Measurements from ENCODE around the gene CPA4. TPM values are rescaled to one million over a fixed set of nuclear protein-coding genes. Genes with fewer than 3 reads are reported as not detected.

The CPA4 gene
- total and polyA plus RNA-seq, 2 of the 13 experiments (the other 11 are each of a cell fraction or from before 2014, with no cell fraction given) = 0.20 to 0.22 TPM

DNA sequence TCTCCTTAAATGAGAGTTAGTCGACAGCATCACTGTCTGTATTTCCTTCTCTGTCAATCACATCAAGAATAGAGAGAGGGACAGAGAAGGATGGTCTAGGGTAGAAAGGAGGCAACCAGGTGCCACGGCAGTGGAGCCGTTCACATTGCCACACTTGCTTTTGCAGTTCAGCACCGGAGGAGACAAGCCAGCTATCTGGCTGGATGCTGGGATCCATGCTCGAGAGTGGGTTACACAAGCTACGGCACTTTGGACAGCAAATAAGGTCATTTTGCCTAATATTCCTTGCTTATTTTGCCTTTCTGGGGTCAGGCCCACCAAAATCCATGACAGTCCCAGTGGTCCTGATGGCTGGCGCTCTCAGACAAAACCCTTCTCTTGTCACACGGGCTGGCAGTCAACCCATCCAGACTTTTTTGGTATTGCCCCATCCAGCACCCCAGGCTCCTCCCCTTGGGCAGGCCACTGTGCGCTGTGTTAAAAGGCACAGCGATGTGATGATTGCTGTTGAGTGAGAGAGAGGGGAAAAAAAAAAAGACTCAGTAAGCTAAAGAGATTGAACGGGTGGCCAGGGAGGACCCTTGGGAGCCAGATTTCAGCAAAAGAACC is 17.9 kb upstream of the CPA4 start (continued):
- TF ChIP-seq, protein P1, sequence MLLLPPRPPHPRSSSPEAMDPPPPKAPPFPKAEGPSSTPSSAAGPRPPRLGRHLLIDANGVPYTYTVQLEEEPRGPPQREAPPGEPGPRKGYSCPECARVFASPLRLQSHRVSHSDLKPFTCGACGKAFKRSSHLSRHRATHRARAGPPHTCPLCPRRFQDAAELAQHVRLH (CRISPR knock-in tag; IDR thresholded peaks at IDR 0.05; ENCODE audit: borderline replicate concordance, low read depth) = no peak
- TF ChIP-seq SRSF9 (IDR thresholded peaks at IDR 0.05; ENCODE audit: borderline replicate concordance, insufficient read depth, low read depth, low read length, poor library complexity, severe bottlenecking) (no peak), TBP (CRISPR knock-in tag; IDR thresholded peaks at IDR 0.05) (no peak)

DNA sequence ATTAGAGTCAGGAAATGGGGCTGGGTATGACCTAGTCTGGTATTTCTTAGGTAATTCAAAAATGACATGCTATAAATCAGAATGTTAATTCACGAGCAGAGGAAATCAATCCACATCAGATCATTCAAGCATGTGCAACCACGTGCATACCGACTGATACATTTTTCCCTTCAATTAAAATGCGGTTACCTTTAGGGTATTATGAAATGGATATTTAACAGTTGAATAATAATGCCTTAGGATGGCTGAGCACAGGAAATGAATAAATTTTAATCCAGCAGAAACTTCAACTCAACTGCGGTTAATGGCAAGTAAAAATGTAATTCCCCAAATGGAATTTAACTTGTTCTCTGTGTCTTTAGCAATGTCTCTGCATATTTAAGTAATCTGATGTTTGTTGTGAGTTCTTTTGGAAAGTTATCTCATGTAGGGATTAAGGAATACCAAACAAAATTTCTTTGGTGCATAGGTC is 17.1 kb upstream of the CPA4 start:
- FAIRE-seq (no peak), ATAC-seq (no peak), DNase-seq (ENCODE audit: low spot score) (no peak)
- intact Hi-C loops (cut with micrococcal nuclease; ENCODE audit: unreplicated experiment) = loop anchor here (10.0 kb wide), 1 partner anchor 209 kb away; no protein-coding TSS in a partner anchor
- Histone ChIP-seq H3K9me3 (ENCODE audit: low read length) (no peaks in the 10 kb centered on the region), H3K4me2 (ENCODE audit: low read depth, low read length) (no peak overlapping the region), H3K27ac (ENCODE audit: extremely low read length, insufficient read depth, low read length) (no peak overlapping the region), H3K79me2 (ENCODE audit: insufficient read depth, low read length) (no peaks in the 10 kb centered on the region), H3K4me1 (ENCODE audit: insufficient read depth, low read length) (no peaks in the 10 kb centered on the region), H3K36me3 (replicated peaks in 1 of 2; ENCODE audit: control insufficient read depth in 1 of 2, insufficient read depth in 2 of 2, low read length in 2 of 2) (no peaks in the 10 kb centered on the region), H2AFZ (ENCODE audit: low read length) (no peak overlapping the region), H3K9ac (ENCODE audit: insufficient read depth, low read depth, low read length) (no peak overlapping the region), H4K20me1 (ENCODE audit: insufficient read depth, low read length) (no peaks in the 10 kb centered on the region), H3K4me3 (replicated peaks in 1 of 3; ENCODE audit: insufficient read depth in 1 of 3, low read depth in 2 of 3, low read length in 3 of 3) (no peak overlapping the region), H3K27me3 (ENCODE audit: control insufficient read depth in 1 of 2, insufficient read depth in 2 of 2, low read length in 2 of 2) (peaks cover 0 to 16% of the 10 kb centered on the region in 2 experiments; a peak in 1 of 5 replicates)
- ChIA-PET POLR2A (no interaction called here), CTCF (ENCODE audit: low intra/inter-chr PET ratio, low total read pairs) (no interaction called here)
- BruUV-seq (replicated peaks) = no TSS peak
- in situ Hi-C loops (cut with HindIII; ENCODE audit: extremely low pct_ligation_motif_present, low pct_unique_long_range_greater_than_20kb) = no loop called here
- TF ChIP-seq, protein P2, sequence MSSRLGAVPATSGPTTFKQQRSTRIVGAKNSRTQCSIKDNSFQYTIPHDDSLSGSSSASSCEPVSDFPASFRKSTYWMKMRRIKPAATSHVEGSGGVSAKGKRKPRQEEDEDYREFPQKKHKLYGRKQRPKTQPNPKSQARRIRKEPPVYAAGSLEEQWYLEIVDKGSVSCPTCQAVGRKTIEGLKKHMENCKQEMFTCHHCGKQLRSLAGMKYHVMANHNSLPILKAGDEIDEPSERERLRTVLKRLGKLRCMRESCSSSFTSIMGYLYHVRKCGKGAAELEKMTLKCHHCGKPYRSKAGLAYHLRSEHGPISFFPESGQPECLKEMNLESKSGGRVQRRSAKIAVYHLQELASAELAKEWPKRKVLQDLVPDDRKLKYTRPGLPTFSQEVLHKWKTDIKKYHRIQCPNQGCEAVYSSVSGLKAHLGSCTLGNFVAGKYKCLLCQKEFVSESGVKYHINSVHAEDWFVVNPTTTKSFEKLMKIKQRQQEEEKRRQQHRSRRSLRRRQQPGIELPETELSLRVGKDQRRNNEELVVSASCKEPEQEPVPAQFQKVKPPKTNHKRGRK (CRISPR knock-in tag; IDR thresholded peaks at IDR 0.05) = no peak
- TF ChIP-seq, protein P3, sequence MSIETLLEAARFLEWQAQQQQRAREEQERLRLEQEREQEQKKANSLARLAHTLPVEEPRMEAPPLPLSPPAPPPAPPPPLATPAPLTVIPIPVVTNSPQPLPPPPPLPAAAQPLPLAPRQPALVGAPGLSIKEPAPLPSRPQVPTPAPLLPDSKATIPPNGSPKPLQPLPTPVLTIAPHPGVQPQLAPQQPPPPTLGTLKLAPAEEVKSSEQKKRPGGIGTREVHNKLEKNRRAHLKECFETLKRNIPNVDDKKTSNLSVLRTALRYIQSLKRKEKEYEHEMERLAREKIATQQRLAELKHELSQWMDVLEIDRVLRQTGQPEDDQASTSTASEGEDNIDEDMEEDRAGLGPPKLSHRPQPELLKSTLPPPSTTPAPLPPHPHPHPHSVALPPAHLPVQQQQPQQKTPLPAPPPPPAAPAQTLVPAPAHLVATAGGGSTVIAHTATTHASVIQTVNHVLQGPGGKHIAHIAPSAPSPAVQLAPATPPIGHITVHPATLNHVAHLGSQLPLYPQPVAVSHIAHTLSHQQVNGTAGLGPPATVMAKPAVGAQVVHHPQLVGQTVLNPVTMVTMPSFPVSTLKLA (IDR thresholded peaks at IDR 0.05) = 0 out of 2 replicates have a peak, but pooled peaks have one; percentile 6
- 43% methylated on average over 5 of the region's 5 CpGs for WGBS (ENCODE audit: low lambda C conversion rate)
